Measurements from ENCODE around the gene TSPAN2.

GRCh38 chr1:115088115-115088778 is 1.1 kb downstream of the TSPAN2 start:
- TF ChIP-seq OSR1 (CRISPR knock-in tag; IDR thresholded peaks at IDR 0.05) (no peak), CSDC2 (CRISPR knock-in tag; IDR thresholded peaks at IDR 0.05) (no peak), POU6F1 (CRISPR knock-in tag; IDR thresholded peaks at IDR 0.05; ENCODE audit: borderline replicate concordance, low read depth) (no peak), ARNTL (CRISPR knock-in tag; IDR thresholded peaks at IDR 0.05; ENCODE audit: borderline replicate concordance, low read depth) (no peak), ZC3H10 (CRISPR knock-in tag; IDR thresholded peaks at IDR 0.05) (no peak), PATZ1 (CRISPR knock-in tag; IDR thresholded peaks at IDR 0.05; ENCODE audit: borderline replicate concordance) (no peak), TCF4 (CRISPR knock-in tag; IDR thresholded peaks at IDR 0.05; ENCODE audit: borderline replicate concordance) (no peak), ZFP30 (CRISPR knock-in tag; IDR thresholded peaks at IDR 0.05) (no peak), BACH2 (CRISPR knock-in tag; IDR thresholded peaks at IDR 0.05; ENCODE audit: borderline replicate concordance) (no peak), RARB (CRISPR knock-in tag; IDR thresholded peaks at IDR 0.05) (no peak), CREB5 (CRISPR knock-in tag; IDR thresholded peaks at IDR 0.05; ENCODE audit: low read depth) (no peak)
